GM12801 (cell line): Measurements from ENCODE around the gene GTF2H1.

Experiments used
- TF ChIP-seq, protein P1 (sequence below): IDR thresholded peaks from one replicate; pipeline ENCODE4 v1.5.1; 2011; ENCODE audit warnings: control low read depth; ENCODE audit not compliant: insufficient read length; ENCODE audit errors: extremely low read depth

GTF2H1 gene

DNA sequence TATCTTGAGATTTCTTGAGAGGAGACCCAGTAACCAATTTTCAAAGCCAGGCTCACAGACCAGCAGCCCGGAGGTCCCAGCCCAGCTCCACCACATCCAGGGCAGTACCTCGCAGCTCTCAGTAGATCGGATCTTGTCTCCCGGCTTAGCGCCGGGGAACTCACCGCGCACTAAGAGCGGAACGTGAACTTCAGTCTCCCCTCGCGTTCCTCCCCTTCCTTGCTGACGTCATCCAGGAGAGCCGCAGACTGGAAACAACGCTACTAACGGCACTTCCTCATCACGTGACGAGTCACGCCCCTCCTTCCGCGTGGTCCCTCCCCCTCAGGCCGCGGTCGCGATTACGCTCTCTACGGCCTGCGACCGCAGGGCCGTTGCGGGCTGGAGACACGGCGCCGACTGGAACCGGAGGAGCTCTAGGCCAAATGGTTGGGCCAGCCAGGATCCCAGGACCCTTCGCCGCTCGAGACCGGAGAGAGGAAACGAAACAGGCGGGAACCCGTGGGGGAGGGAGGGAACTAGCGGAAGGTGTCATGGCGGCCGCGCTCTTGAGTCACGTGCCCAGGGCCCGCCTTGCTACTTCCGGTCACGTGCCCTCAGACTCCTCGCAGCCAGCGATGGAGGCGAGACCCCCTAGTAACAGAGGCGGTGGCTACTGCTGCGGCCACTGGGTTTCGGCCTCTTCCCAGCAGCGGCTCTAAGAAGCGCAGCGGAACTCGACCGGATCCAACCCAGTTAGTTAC lies at the start of gene GTF2H1, which contains the start of gene HPS5:
GTF2H1 (plus strand) TSS at position 599 of the 743 bp plus-strand sequence. CDS start 10,508 bp downstream, outside the sequence.
HPS5 (minus strand) TSS at position 172 of the 743 bp plus-strand sequence. CDS start 4,282 bp downstream, outside the sequence.
- TF ChIP-seq, protein P1, sequence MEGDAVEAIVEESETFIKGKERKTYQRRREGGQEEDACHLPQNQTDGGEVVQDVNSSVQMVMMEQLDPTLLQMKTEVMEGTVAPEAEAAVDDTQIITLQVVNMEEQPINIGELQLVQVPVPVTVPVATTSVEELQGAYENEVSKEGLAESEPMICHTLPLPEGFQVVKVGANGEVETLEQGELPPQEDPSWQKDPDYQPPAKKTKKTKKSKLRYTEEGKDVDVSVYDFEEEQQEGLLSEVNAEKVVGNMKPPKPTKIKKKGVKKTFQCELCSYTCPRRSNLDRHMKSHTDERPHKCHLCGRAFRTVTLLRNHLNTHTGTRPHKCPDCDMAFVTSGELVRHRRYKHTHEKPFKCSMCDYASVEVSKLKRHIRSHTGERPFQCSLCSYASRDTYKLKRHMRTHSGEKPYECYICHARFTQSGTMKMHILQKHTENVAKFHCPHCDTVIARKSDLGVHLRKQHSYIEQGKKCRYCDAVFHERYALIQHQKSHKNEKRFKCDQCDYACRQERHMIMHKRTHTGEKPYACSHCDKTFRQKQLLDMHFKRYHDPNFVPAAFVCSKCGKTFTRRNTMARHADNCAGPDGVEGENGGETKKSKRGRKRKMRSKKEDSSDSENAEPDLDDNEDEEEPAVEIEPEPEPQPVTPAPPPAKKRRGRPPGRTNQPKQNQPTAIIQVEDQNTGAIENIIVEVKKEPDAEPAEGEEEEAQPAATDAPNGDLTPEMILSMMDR: no peak

DNA sequence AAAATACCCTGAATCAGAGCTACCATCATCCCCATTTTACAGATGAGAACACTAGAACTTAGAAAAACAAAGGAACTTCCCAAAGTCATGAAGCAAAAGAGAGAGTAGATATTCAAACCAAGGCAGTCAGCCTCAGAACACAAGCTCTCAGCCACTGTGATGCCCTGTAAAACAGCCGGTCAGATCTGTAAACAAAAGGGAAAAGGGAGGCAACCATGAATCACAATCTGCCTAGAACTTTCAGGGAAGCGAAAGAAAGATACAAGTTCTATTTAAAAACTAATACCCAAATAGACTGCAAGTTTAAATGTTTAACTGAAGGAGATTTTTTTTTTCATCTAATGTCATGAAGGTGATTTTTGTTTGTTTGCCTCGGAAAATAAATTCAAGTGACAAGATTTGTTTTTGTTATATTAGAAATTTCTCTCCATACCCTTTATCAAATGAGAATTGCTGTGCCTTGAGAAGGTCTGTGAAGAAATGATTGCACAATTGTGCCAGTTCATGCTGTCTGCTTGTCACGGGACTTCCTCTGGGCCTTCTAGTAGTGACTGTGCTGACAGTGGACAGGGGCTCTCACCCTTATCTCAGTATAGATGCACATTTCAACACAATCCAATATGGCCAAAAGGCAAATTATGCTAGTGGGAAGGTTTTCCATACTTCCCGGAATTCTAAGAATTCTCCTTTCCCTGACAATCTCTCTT lies 44.6 kb upstream of the GTF2H1 start:
- TF ChIP-seq, protein P1: no peak

DNA sequence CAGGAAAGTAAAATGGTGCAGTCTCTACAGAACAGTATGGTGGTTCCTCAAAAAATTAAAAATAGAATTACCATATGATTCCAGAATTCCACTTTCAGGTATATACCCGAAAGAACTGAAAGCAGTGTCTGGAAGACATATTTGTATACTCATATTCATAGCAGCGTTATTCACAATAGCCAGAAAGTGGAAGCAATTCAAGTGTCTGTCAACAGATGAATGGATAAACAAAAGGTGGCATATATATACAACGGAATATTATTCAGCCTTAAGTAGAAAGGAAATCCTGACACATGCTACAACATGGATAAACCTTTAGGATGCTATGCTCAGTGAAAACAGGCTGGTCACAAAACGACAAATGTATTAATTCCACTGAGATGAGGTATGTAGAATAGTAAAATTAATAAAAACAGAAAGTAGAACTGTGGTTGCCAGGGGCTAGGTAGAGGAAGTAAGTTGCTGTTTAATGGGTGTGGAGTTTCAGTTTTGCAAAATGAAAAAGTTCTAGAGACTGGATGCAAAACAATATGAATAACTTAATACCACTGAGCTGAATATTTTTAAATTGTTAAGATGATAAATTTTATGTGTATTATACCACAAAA lies 41.8 kb upstream of the GTF2H1 start:
- TF ChIP-seq, protein P1: no peak

DNA sequence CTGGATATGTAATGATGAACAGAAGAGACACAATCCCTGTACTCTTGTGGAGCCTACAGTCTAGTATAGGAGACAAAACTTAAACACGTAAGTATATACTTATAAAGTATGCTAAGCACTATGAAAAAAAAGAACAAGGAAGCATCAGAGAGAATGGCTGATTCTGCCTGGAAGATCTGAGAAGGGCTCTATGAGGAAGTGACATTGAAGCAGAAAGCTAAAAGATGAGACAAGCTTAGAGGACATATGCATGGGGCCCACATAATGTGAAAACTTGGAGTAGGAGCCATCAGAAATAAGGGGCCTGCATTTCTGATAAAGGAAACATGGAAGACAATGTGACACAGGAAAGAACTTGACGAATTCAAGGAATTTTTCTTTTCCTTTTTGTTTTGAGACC lies 39.7 kb upstream of the GTF2H1 start:
- TF ChIP-seq, protein P1: no peak

DNA sequence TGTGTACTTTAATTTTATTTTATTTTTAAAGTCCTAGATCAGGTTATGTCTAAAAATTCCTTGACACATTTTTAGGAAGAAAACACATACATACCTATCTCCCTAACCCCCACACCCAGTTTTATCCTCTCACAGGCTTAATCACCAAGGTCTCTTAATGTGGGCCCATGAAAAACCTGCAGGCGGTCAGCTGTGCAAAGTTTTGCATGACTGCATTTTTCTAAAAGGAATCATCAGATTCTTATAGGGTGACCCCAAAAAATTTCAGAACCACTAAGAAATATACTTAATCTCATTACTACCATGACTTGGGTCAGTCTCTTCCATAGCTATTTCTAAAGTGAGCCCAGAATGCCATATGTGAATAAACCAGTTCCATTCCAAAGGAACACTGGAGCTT lies 36.5 kb upstream of the GTF2H1 start:
- TF ChIP-seq, protein P1: no peak

DNA sequence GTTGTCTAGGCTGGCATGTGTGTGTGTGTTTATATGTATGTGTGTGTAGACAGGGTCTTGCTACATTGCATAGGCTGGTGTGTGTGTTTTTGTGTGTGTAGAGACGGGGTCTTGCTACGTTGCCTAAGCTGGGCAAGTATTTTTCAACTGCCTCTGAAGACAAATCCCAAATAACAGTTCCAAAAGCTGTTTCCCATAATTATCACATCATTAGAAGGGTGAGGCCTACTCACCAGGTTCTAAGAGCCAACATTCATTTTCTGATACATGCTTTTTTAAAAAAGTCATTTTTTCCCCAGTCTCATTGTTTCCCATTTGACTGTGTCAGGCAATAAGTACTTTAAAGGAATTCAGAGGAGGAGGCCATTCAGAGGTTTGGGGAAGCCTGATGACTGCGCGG lies 33.5 kb upstream of the GTF2H1 start:
- TF ChIP-seq, protein P1: no peak

DNA sequence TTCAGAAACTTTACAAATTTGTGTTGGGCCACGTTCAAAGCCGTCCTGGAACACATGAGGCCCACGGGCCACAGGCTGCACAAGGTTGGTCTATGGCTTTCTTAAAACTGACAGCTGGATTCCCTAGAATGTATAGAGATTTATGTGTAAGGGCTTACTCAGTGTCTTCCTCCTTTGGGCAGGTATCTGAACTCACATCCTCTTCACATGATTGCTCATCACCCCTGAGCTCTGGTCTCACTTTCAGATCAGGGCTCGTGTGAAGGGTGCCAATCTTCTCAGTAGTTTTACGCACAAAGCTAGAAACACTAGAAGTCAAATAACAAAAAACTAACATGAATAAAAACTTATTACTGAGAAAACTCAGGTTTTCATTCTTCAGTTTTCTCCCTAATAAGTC lies 27.5 kb upstream of the GTF2H1 start:
- TF ChIP-seq, protein P1: no peak
